ENCODE data around the gene TESK2. TPM values are rescaled to one million over a fixed set of nuclear protein-coding genes. Genes with fewer than 3 reads are reported as not detected.

Gene TESK2
- total RNA-seq, 1 donor from 2014 or later, result 14.9 TPM

- Mint-ChIP-seq H3K4me1 (peaks cover 6% of the 10 kb centered on the region), H3K36me3 (no peaks in the 10 kb centered on the region), H3K27ac (no peak overlapping the region), H3K27me3 (ENCODE audit: insufficient read depth, low read depth) (peaks cover 5% of the 10 kb centered on the region), H3K9me3 (no peaks in the 10 kb centered on the region), H3K4me3 (no peak overlapping the region)
- Histone ChIP-seq H3K9me3 (ENCODE audit: low read depth) (no peaks in the 10 kb centered on the region), H3K27ac (no peak overlapping the region), H3K4me1 (peaks cover 29% of the 10 kb centered on the region), H4K20me1 (ENCODE audit: low read depth) (no peaks in the 10 kb centered on the region), H3K27me3 (no peaks in the 10 kb centered on the region), H3K4me3 (no peak overlapping the region), H3K9ac (no peak overlapping the region), H3K36me3 (no peaks in the 10 kb centered on the region), H2AFZ (replicated peaks) (no peak overlapping the region), H3K4me2 (no peak overlapping the region), H3K79me2 (ENCODE audit: low read depth) (no peaks in the 10 kb centered on the region), H3F3A (ENCODE audit: low read depth) (no peaks in the 10 kb centered on the region)
- no peak for DNase-seq (ENCODE audit: low spot score)
- TF ChIP-seq CTCF (IDR thresholded peaks at IDR 0.05), result no peak
- TF ChIP-seq EZH2 (IDR thresholded peaks at IDR 0.05), result no peak
- TF ChIP-seq EZH2phosphoT487 (IDR thresholded peaks at IDR 0.05), result no peak
Measured at GRCh38 chr1:45319761-45320160, 171.2 kb downstream of the TESK2 start.

DNA sequence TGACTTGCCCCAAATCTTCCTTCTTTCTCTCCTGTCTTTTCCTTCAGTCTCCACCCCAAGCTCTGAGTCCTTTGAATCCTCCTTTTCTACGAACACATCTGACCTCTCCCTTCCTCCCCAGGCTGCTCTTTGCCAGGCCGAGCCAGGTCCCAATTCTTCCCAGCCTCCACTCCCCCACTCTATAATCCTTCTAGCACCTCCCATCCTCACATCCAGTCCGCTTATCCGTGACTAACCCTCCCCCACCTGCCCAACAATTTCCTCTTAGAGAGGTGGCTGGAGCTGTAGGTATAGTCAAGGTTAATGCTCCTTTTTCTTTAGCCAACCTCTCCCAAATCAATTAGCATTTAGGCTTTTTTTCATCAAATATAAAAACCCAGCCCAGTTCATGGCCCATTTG, 173.8 kb downstream of the TESK2 start:
- TF ChIP-seq EZH2phosphoT487 (IDR thresholded peaks at IDR 0.05), result no peak
- no peak for TF ChIP-seq EZH2 (IDR thresholded peaks at IDR 0.05)
- no peaks in the 10 kb centered on the region for H3K36me3 Mint-ChIP-seq
- Histone ChIP-seq H3K36me3 (no peaks in the 10 kb centered on the region), H4K20me1 (ENCODE audit: low read depth) (no peaks in the 10 kb centered on the region), H3K4me2 (peak overlapping the region; percentile 45), H3K4me1 (peaks cover 29% of the 10 kb centered on the region), H3F3A (ENCODE audit: low read depth) (no peaks in the 10 kb centered on the region), H3K9me3 (ENCODE audit: low read depth) (no peaks in the 10 kb centered on the region), H3K4me3 (no peak overlapping the region), H3K27me3 (no peaks in the 10 kb centered on the region), H3K79me2 (ENCODE audit: low read depth) (no peaks in the 10 kb centered on the region), H2AFZ (replicated peaks) (peak overlapping the region; percentile 7), H3K27ac (no peak overlapping the region), H3K9ac (no peak overlapping the region)
- H3K4me1 Mint-ChIP-seq, result peaks cover 6% of the 10 kb centered on the region
- H3K4me3 Mint-ChIP-seq, result no peak overlapping the region
- H3K27me3 Mint-ChIP-seq (ENCODE audit: insufficient read depth, low read depth), result peaks cover 3% of the 10 kb centered on the region
- no peaks in the 10 kb centered on the region for H3K9me3 Mint-ChIP-seq
- no peak overlapping the region for H3K27ac Mint-ChIP-seq
- DNase-seq (ENCODE audit: low spot score), result no peak

GRCh38 chr1:45314266-45314665, 176.7 kb downstream of the TESK2 start:
- no peak overlapping the region for H3K4me2 ChIP-seq
- H3K4me1 Mint-ChIP-seq, result no peaks in the 10 kb centered on the region
- no peaks in the 10 kb centered on the region for H3F3A ChIP-seq (ENCODE audit: low read depth)
- H3K9me3 Mint-ChIP-seq, result no peaks in the 10 kb centered on the region
- H3K9ac ChIP-seq, result no peak overlapping the region
- DNase-seq (ENCODE audit: low spot score), result no peak
- H3K4me1 ChIP-seq, result peaks cover 16% of the 10 kb centered on the region
- H3K27me3 Mint-ChIP-seq (ENCODE audit: insufficient read depth, low read depth), result peaks cover 3% of the 10 kb centered on the region
- no peaks in the 10 kb centered on the region for H3K79me2 ChIP-seq (ENCODE audit: low read depth)
- no peak for TF ChIP-seq EZH2 (IDR thresholded peaks at IDR 0.05)
- TF ChIP-seq EZH2phosphoT487 (IDR thresholded peaks at IDR 0.05), result no peak
- TF ChIP-seq CTCF (IDR thresholded peaks at IDR 0.05), result no peak
- peaks cover 7% of the 10 kb centered on the region for H3K9me3 ChIP-seq (ENCODE audit: low read depth)
- no peak overlapping the region for H2AFZ ChIP-seq (replicated peaks)
- no peak overlapping the region for H3K27ac ChIP-seq
- no peak overlapping the region for H3K4me3 ChIP-seq
- no peak overlapping the region for H3K4me3 Mint-ChIP-seq
- H3K27ac Mint-ChIP-seq, result no peak overlapping the region
- H3K36me3 ChIP-seq, result no peaks in the 10 kb centered on the region
- no peaks in the 10 kb centered on the region for H3K36me3 Mint-ChIP-seq
- H3K27me3 ChIP-seq, result no peaks in the 10 kb centered on the region
- no peaks in the 10 kb centered on the region for H4K20me1 ChIP-seq (ENCODE audit: low read depth)

DNA sequence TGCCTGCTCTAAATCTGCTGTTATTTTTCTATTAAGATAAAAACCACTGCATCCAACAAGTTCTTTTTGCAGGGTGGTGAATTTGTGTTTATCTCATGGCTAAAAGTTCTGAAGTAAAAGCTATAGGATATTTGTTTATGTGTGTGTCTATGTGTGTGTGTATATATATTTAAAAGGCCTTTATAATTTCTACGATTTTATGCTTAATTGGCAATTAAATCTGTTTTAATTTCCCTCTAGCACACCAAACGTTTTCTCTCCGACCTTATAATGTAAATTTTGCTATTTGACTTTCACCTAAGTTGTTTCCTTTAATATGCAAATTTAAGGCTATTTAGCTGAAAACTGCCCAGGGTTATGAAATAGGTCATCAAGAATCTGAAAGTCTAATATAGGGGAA, 184.1 kb downstream of the TESK2 start:
- H2AFZ ChIP-seq (replicated peaks), result peak overlapping the region; percentile 84
- H3K27me3 Mint-ChIP-seq (ENCODE audit: insufficient read depth, low read depth), result no peaks in the 10 kb centered on the region
- no peaks in the 10 kb centered on the region for H3K36me3 ChIP-seq

More for the DNA sequence above, 184.1 kb downstream of the TESK2 start:
- Mint-ChIP-seq H3K4me1 (peaks cover 18% of the 10 kb centered on the region), H3K27ac (no peak overlapping the region), H3K9me3 (no peaks in the 10 kb centered on the region), H3K4me3 (no peak overlapping the region), H3K36me3 (no peaks in the 10 kb centered on the region)
- peak overlapping the region; percentile 18 for H3K4me3 ChIP-seq
- peak overlapping the region; percentile 71 for H3K27ac ChIP-seq
- H3K4me1 ChIP-seq, result peaks cover 33% of the 10 kb centered on the region
- H3K27me3 ChIP-seq, result no peaks in the 10 kb centered on the region
- peaks cover 39% of the 10 kb centered on the region for H3F3A ChIP-seq (ENCODE audit: low read depth)
- no peak overlapping the region for H3K9ac ChIP-seq
- TF ChIP-seq EZH2phosphoT487 (IDR thresholded peaks at IDR 0.05), result no peak
- no peak for TF ChIP-seq EZH2 (IDR thresholded peaks at IDR 0.05)
- TF ChIP-seq CTCF (IDR thresholded peaks at IDR 0.05), result no peak
- DNase-seq (ENCODE audit: low spot score), result no peak
- peak overlapping the region; percentile 47 for H3K4me2 ChIP-seq
- no peaks in the 10 kb centered on the region for H4K20me1 ChIP-seq (ENCODE audit: low read depth)
- H3K9me3 ChIP-seq (ENCODE audit: low read depth), result peaks cover 7% of the 10 kb centered on the region
- no peaks in the 10 kb centered on the region for H3K79me2 ChIP-seq (ENCODE audit: low read depth)
